ENCODE results near the gene TEX52.
A peak's percentile ranks its signal among the peaks of the same experiment; 100 is the strongest.

The TEX52 gene

GRCh38 chr12:2856051-2856450, 788 bp downstream of the TEX52 start:
- TF ChIP-seq CTCF (IDR thresholded peaks at IDR 0.05; ENCODE audit: low read depth, low read length) = no peak

GRCh38 chr12:2855546-2855945, 1.3 kb downstream of the TEX52 start:
- H3K4me3 ChIP-seq (replicated peaks in 1 of 2; ENCODE audit: low read depth in 2 of 2, low read length in 2 of 2) = no peak overlapping the region
- TF ChIP-seq CTCF (IDR thresholded peaks at IDR 0.05; ENCODE audit: low read depth, low read length) = no peak
- no peak for DNase-seq (ENCODE audit: low read depth in 2 of 2)

More at GRCh38 chr12:2856051-2856450, 788 bp downstream of the TEX52 start:
- no peak overlapping the region for H3K4me3 ChIP-seq (replicated peaks in 1 of 2; ENCODE audit: low read depth in 2 of 2, low read length in 2 of 2)
- DNase-seq (ENCODE audit: low read depth in 2 of 2) = no peak

GRCh38 chr12:2854669-2855453, 2.0 kb downstream of the TEX52 start:
- no peak for DNase-seq (ENCODE audit: low read depth in 2 of 2)
- TF ChIP-seq CTCF (IDR thresholded peaks at IDR 0.05; ENCODE audit: low read depth, low read length) = no peak
- H3K4me3 ChIP-seq (replicated peaks in 1 of 2; ENCODE audit: low read depth in 2 of 2, low read length in 2 of 2) = no peak overlapping the region

GRCh38 chr12:2853626-2854025, 3.2 kb downstream of the TEX52 start:
- peak overlapping the region in 1 of 2 donors; percentile 21 for H3K4me3 ChIP-seq (replicated peaks in 1 of 2; ENCODE audit: low read depth in 2 of 2, low read length in 2 of 2)
- peak; percentile 82 to 86 for DNase-seq (ENCODE audit: low read depth in 2 of 2)
- peak; percentile 98 for TF ChIP-seq CTCF (IDR thresholded peaks at IDR 0.05; ENCODE audit: low read depth, low read length)

GRCh38 chr12:2851931-2852330, 4.9 kb downstream of the TEX52 start:
- no peak for DNase-seq (ENCODE audit: low read depth in 2 of 2)
- TF ChIP-seq CTCF (IDR thresholded peaks at IDR 0.05; ENCODE audit: low read depth, low read length) = no peak
- no peak overlapping the region for H3K4me3 ChIP-seq (replicated peaks in 1 of 2; ENCODE audit: low read depth in 2 of 2, low read length in 2 of 2)

- peak; percentile 72 to 89 for DNase-seq (ENCODE audit: low read depth in 2 of 2)
- no peak for TF ChIP-seq CTCF (IDR thresholded peaks at IDR 0.05; ENCODE audit: low read depth, low read length)
- H3K4me3 ChIP-seq (replicated peaks in 1 of 2; ENCODE audit: low read depth in 2 of 2, low read length in 2 of 2) = no peak overlapping the region
These were observed 11.6 kb downstream of the TEX52 start for GRCh38 chr12:2845280-2845679.

All from cardiac fibroblast (primary cell).